Upper lobe of left lung (tissue), 6 donors: ENCODE results near the gene DOK7. TPM values are rescaled to one million over a fixed set of nuclear protein-coding genes. Genes with fewer than 3 reads are reported as not detected.

Source experiments
- ATAC-seq, 2 donors: fragments of 200-7000 bp; cut with Tn5 transposase; one replicate each; pipeline ENCODE4 v1.9.1; 2022; ENCODE audit warnings: mild to moderate bottlenecking in 2 of 2, moderate library complexity in 2 of 2; ENCODE audit not compliant: low FRiP score in 2 of 2
- DNase-seq, 2 donors: peaks; one replicate each; pipeline ENCODE4 v3.0.0-alpha.2; 2019 to 2020
- H3K27ac ChIP-seq, 4 donors: fragments of 200-600 bp; sonication (generic); one replicate each; pipeline ENCODE4 v1.5.1; 2016 to 2019
- H3K27me3 ChIP-seq, 4 donors: fragments of 200-600 bp; sonication (generic); one replicate each; pipeline ENCODE4 v1.5.1; 2017 to 2019
- H3K36me3 ChIP-seq, 4 donors: fragments of 200-600 bp; sonication (generic); one replicate each; pipeline ENCODE4 v1.5.1; 2016 to 2019
- H3K4me1 ChIP-seq, 4 donors: fragments of 200-600 bp; sonication (generic); one replicate each; pipeline ENCODE4 v1.5.1; 2018 to 2019
- H3K4me3 ChIP-seq, 4 donors: fragments of 200-600 bp; sonication (generic); one replicate each; pipeline ENCODE4 v1.5.1; 2017 to 2019; ENCODE audit warnings: mild to moderate bottlenecking in 2 of 4, moderate library complexity in 1 of 4
- H3K9me3 ChIP-seq, 4 donors: fragments of 200-600 bp; sonication (generic); one replicate each; pipeline ENCODE4 v1.5.1; 2018 to 2019
- EP300 ChIP-seq, 4 donors: sonication (generic); formaldehyde crosslinking; IDR thresholded peaks; one replicate each; pipeline ENCODE4 v1.5.1; 2017; ENCODE audit warnings: antibody characterized with exemption in 4 of 4, control low read depth in 2 of 4
- POLR2A ChIP-seq, 4 donors: fragments of 450-650 bp; IDR thresholded peaks; one replicate each; pipeline ENCODE4 v1.5.1; 2016 to 2017; ENCODE audit warnings: antibody characterized with exemption in 4 of 4, mild to moderate bottlenecking in 2 of 4
- POLR2AphosphoS5 ChIP-seq, 2 donors: sonication (generic); formaldehyde crosslinking; IDR thresholded peaks; one replicate each; pipeline ENCODE4 v1.5.1; 2017; ENCODE audit warnings: antibody characterized with exemption in 2 of 2
- WGBS, 2 donors: methylation state at CpG; one replicate each; pipeline ENCODE4 v1.1.5; 2017 to 2018; 5-methylcytosine and 5-hydroxymethylcytosine counted together
- total RNA-seq, 6 donors: library from RNA; depleted of rRNA in 4 of 6; stranded (reverse); fragments of >200 nt in 4 of 6; gene quantifications; one replicate each; pipeline versions ENCODE4 v1.1.0 to v1.2.1, GENCODE V29; 2016 to 2021
- TF ChIP-seq, protein P1 (sequence below), 6 experiments: fragments of 450-650 bp in 4 of 6; fragments of 200-600 bp in 2 of 6; sonication (generic) in 2 of 6; IDR thresholded peaks; one replicate each; pipeline ENCODE4 v1.5.1; 2016 to 2019; ENCODE audit warnings: antibody characterized with exemption in 6 of 6
- donor health status: DM: no; HTN: no; CAD: no; lungs with moderate emphysema.
- donor health status: DM: no; HTN: yes; CAD: no; lungs with severe emphysema.

The DOK7 gene
- total RNA-seq, 6 donors from 2014 or later, result 2.1 to 16.0 (median 4.0) TPM

DNA sequence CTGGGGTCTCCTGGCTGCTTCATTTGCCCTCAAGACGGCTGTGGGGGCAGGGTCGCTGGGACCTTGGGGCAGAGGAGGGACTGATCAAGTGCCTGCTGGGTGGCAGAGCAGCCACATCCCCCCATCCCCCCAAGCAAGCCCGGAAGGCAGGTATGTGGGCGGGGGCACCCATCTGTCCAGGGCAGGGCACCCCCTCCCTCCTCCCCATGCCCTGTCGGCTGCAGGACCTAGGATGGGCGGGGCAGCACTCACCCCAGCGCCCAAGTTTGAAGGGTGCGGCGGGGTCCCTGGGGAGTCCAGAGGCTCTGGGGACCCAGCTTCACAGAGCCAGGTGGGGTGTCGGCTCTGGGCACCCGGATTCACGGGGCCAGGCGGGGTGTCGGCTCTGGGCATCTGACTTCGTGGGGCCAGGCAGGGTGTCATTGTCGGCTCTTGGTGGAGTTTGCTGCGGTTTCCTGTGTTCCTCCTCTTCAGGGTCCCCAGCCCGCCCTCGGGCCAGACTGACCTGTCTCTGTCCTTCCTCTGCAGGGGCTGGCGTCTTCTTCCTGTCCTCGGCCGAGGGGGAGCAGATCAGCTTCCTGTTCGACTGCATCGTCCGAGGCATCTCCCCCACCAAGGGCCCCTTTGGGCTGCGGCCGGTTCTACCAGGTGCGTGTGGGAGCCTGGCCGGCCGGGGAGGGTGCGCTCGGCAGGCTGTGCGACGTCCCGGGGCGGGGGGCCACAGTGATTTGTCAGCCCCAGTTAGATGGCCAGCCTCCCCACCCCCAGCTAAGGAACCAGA lies 22.1 kb downstream of the DOK7 start:
- DNase-seq, result peak in 1 of 2 donors; percentile 83
- 20% methylated on average over 33 of the region's 36 CpGs; no CpG with 5 or more reads in 1 of the 2 donors for WGBS, 2 donors
- no peaks in the 10 kb centered on the region for H3K36me3 ChIP-seq
- TF ChIP-seq, protein P1, sequence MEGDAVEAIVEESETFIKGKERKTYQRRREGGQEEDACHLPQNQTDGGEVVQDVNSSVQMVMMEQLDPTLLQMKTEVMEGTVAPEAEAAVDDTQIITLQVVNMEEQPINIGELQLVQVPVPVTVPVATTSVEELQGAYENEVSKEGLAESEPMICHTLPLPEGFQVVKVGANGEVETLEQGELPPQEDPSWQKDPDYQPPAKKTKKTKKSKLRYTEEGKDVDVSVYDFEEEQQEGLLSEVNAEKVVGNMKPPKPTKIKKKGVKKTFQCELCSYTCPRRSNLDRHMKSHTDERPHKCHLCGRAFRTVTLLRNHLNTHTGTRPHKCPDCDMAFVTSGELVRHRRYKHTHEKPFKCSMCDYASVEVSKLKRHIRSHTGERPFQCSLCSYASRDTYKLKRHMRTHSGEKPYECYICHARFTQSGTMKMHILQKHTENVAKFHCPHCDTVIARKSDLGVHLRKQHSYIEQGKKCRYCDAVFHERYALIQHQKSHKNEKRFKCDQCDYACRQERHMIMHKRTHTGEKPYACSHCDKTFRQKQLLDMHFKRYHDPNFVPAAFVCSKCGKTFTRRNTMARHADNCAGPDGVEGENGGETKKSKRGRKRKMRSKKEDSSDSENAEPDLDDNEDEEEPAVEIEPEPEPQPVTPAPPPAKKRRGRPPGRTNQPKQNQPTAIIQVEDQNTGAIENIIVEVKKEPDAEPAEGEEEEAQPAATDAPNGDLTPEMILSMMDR (IDR thresholded peaks at IDR 0.05), result no peak
- no peak for TF ChIP-seq EP300 (IDR thresholded peaks at IDR 0.05)
- TF ChIP-seq POLR2AphosphoS5 (IDR thresholded peaks at IDR 0.05), result no peak
- no peak for TF ChIP-seq POLR2A (IDR thresholded peaks at IDR 0.05)
- peak overlapping the region in 1 of 4 donors; percentile 10 for H3K4me3 ChIP-seq
- peaks cover 0 to 9% (median 8%) of the 10 kb centered on the region in 4 donors for H3K27me3 ChIP-seq
- peaks cover 13 to 25% (median 20%) of the 10 kb centered on the region in 4 donors for H3K4me1 ChIP-seq
- H3K27ac ChIP-seq, result peak overlapping the region in 1 of 4 donors; percentile 11
- ATAC-seq, result peak in 1 of 2 donors; percentile 5
- no peaks in the 10 kb centered on the region for H3K9me3 ChIP-seq

DNA sequence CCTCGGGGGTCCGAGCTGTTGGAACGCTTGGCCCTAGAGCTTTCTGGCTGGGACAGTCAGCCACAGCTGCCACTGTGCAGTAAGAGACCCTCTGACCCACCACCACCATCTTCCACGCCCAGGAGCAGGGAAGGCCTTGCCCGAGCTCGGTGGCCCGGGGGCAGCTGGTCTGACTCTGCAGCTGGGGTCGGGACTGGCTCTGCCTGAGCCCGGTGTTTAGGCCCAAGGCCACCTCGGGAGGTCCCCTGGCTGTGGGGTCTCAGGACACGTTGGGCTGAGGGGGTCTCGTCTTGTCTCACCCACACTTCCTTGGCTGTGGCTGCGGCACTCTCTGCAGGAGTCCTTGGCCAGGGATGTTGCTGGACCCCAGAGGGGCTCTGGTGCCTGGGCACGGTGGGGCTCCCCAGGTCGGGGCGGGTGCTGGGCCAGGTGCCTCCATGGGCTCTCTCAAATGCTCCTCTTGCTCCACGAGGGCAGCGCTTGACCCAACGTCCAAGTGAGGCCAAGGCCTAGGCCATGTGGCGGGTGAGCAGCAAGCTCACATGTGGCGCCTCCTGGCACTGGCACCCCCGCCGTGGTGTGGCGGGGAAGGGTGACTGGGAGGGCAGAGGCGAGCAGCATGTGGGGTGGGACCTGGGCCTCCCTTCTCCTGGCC lies 22.9 kb downstream of the DOK7 start:
- Histone ChIP-seq H3K9me3 (no peaks in the 10 kb centered on the region), H3K27me3 (peaks cover 0 to 9% (median 8%) of the 10 kb centered on the region in 4 donors), H3K4me3 (no peak overlapping the region), H3K36me3 (no peaks in the 10 kb centered on the region), H3K4me1 (peaks cover 10 to 19% (median 16%) of the 10 kb centered on the region in 4 donors), H3K27ac (no peak overlapping the region)
- 79 to 92% methylated on average over 9 to 24 of the region's 25 CpGs for WGBS, 2 donors
- TF ChIP-seq POLR2AphosphoS5 (IDR thresholded peaks at IDR 0.05), result no peak
- no peak for TF ChIP-seq EP300 (IDR thresholded peaks at IDR 0.05)
- no peak for TF ChIP-seq POLR2A (IDR thresholded peaks at IDR 0.05)
- TF ChIP-seq, protein P1 (IDR thresholded peaks at IDR 0.05), result no peak
- DNase-seq (peak in 1 of 2 donors; percentile 81), ATAC-seq (no peak)

DNA sequence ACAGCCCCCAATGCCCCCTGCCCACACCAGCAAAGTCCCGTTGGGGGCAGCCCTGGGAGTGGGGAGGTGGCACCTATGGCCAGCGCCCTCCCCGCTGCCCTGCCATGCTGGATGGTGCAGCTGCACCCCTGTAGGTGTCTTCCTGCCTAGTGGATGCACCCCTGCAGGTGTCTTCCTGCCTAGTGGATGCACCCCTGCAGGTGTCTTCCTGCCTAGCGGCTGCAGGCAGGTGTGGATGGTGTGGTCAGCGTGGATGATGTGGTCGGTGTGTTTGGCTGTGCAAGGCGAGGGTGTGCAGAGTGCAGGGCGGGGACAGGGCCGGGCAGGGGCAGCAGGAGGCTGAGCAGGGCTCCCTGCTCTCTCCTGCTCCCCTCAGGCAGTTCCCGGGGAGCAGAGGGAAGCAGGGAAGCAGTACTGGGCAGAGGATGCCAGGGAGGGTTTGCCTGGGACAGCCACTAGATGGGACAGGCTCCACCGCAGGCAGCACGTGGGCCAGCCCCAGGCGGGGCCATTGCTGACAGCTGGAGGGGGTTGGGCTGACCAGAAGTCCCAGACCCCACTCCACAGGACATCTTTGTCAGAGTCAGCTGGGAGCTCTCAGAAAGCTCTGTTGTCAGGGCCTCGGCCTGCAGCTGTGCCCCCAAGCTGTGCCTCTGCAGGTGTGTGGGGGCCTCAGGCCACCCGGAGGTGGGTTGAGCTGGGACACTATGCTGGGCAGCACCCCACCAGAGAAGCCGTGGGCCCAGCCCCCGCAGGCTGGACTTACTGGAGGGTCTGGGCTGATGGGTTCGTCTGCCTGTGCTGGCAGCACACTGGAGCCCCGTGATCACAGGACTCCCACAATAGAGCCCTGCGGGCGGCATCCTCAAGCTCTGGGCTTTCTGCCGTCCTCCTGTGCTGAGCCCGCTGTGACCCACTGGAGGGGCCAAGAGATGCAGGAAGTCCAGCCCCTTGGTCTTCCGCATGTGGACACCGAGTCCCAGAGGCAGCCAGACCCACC lies 23.7 kb downstream of the DOK7 start:
- 59 to 80% methylated on average over 11 to 19 of the region's 25 CpGs for WGBS, 2 donors
- H3K4me1 ChIP-seq, result peaks cover 10 to 19% (median 16%) of the 10 kb centered on the region in 4 donors
- no peak overlapping the region for H3K27ac ChIP-seq
- ATAC-seq, result no peak
- peaks cover 0 to 9% (median 8%) of the 10 kb centered on the region in 4 donors for H3K27me3 ChIP-seq
- DNase-seq, result peak in 1 of 2 donors; percentile 77
- no peaks in the 10 kb centered on the region for H3K36me3 ChIP-seq
- TF ChIP-seq, protein P1 (IDR thresholded peaks at IDR 0.05), result no peak
- no peak for TF ChIP-seq POLR2AphosphoS5 (IDR thresholded peaks at IDR 0.05)
- no peak for TF ChIP-seq POLR2A (IDR thresholded peaks at IDR 0.05)
- TF ChIP-seq EP300 (IDR thresholded peaks at IDR 0.05), result no peak
- H3K9me3 ChIP-seq, result no peaks in the 10 kb centered on the region
- no peak overlapping the region for H3K4me3 ChIP-seq

DNA sequence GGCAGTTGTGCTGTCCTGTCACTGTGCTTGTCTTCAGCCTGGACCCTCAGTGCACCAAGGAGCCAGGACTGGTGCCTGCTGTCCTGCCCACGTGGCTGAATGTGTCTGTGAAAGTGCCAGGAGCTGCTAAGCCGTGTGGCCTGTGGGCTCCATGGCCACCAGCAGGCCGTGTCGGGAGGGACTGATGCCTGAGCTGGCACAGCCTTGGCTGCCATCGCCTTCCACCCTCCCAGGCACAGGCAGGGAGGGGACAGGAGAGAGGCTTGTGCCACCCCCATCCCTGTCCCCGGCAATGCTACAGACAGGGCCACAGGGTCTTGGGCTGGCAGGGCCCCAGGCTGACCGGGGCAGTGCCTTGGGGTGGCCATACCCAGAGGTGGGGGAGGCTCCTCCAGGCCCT lies 24.8 kb downstream of the DOK7 start:
- WGBS, 2 donors, result 82 to 84% methylated on average over 2 to 7 of the region's 7 CpGs

More for the DNA sequence above, 24.8 kb downstream of the DOK7 start:
- Histone ChIP-seq H3K27me3 (peaks cover 0 to 13% (median 8%) of the 10 kb centered on the region in 4 donors), H3K36me3 (no peaks in the 10 kb centered on the region), H3K9me3 (no peaks in the 10 kb centered on the region), H3K4me1 (peaks cover 10 to 19% (median 16%) of the 10 kb centered on the region in 4 donors), H3K4me3 (no peak overlapping the region), H3K27ac (no peak overlapping the region)
- TF ChIP-seq, protein P1 (IDR thresholded peaks at IDR 0.05), result no peak
- no peak for TF ChIP-seq POLR2AphosphoS5 (IDR thresholded peaks at IDR 0.05)
- TF ChIP-seq EP300 (IDR thresholded peaks at IDR 0.05), result no peak
- no peak for TF ChIP-seq POLR2A (IDR thresholded peaks at IDR 0.05)
- ATAC-seq, result peak in 1 of 2 donors; percentile 1
- DNase-seq, result peak in 1 of 2 donors; percentile 77
